K562 (cell line): ENCODE measurements around the gene SLC26A3. TPM values are rescaled to one million over a fixed set of nuclear protein-coding genes. Genes with fewer than 3 reads are reported as not detected.
A peak's percentile ranks its signal among the peaks of the same experiment; 100 is the strongest.

ENCODE experiments used
- ATF3 ChIP-seq, 2 experiments: fragments of 450-650 bp in 1 of 2; sonication (generic) in 1 of 2; formaldehyde crosslinking in 1 of 2; IDR thresholded peaks in 1 of 2; conservative IDR thresholded peaks in 1 of 2; 2 replicates each; pipeline versions ENCODE4 v1.6.1 to v1.8.1; 2016 to 2023; ENCODE audit warnings: mild to moderate bottlenecking in 2 of 2, moderate library complexity in 2 of 2, inconsistent platforms in 1 of 2, missing genetic modification reagents in 1 of 2
- BCLAF1 ChIP-seq, 2 experiments: fragments of 450-650 bp in 1 of 2; IDR thresholded peaks; 2 replicates each; pipeline ENCODE4 v1.6.1; 2011 to 2017; ENCODE audit warnings: low read depth in 2 of 2, antibody characterized with exemption in 1 of 2, borderline replicate concordance in 1 of 2, low read length in 1 of 2, mild to moderate bottlenecking in 1 of 2, mixed read lengths in 1 of 2; ENCODE audit not compliant: control insufficient read depth in 1 of 2
- BRD4 ChIP-seq: fragments of 200-600 bp; sonication (generic); IDR thresholded peaks from 2 replicates; pipeline ENCODE4 v1.6.1; 2017; ENCODE audit warnings: inconsistent platforms
- CCNT2 ChIP-seq: IDR thresholded peaks from 2 replicates; pipeline ENCODE4 v1.6.1; 2011; ENCODE audit warnings: borderline replicate concordance, low read depth, mild to moderate bottlenecking, moderate library complexity, mixed read lengths, low read length; ENCODE audit not compliant: insufficient read length; ENCODE audit errors: extremely low read depth
- CHCHD3 ChIP-seq: fragments of 250-450 bp; sonication (Bioruptor Pico); IDR thresholded peaks from 2 replicates; pipeline ENCODE4 v2.1.2; 2022; ENCODE audit warnings: mild to moderate bottlenecking
- FOXJ2 ChIP-seq: fragments of 200-800 bp; sonication (Bioruptor generic); IDR thresholded peaks from 2 replicates; pipeline ENCODE4 v1.6.1; 2016; ENCODE audit warnings: missing genetic modification characterization, missing compliant biosample characterization
- HBP1 ChIP-seq: fragments of 450-650 bp; formaldehyde crosslinking; IDR thresholded peaks from 2 replicates; pipeline ENCODE4 v1.4.0; 2022; ENCODE audit warnings: missing genetic modification characterization
- KLF1 ChIP-seq: fragments of 450-650 bp; IDR thresholded peaks from 2 replicates; pipeline ENCODE4 v1.6.1; 2016; ENCODE audit warnings: missing genetic modification characterization, missing compliant biosample characterization
- KLF10 ChIP-seq: fragments of 250-450 bp; sonication (Bioruptor Pico); IDR thresholded peaks from 2 replicates; pipeline ENCODE4 v1.6.1; 2021; ENCODE audit warnings: matching md5 sums
- LARP7 ChIP-seq: fragments of 450-650 bp; IDR thresholded peaks from 2 replicates; pipeline ENCODE4 v1.6.1; 2016
- MTF1 ChIP-seq: fragments of 250-450 bp; sonication (Bioruptor Pico); IDR thresholded peaks from 2 replicates; pipeline ENCODE4 v1.9.0; 2021; ENCODE audit warnings: moderate library complexity, mild to moderate bottlenecking, inconsistent platforms, borderline replicate concordance
- MXD1 ChIP-seq: fragments of 250-450 bp; sonication (Bioruptor Pico); IDR thresholded peaks from 2 replicates; pipeline ENCODE4 v1.8.0; 2021; ENCODE audit warnings: borderline replicate concordance, mild to moderate bottlenecking, moderate library complexity; ENCODE audit not compliant: poor library complexity, severe bottlenecking
- NFIC ChIP-seq: fragments of 450-650 bp; IDR thresholded peaks from 2 replicates; pipeline ENCODE4 v1.6.1; 2017; ENCODE audit warnings: mild to moderate bottlenecking, inconsistent platforms
- OTX1 ChIP-seq: fragments of 450-650 bp; formaldehyde crosslinking; IDR thresholded peaks from 2 replicates; pipeline ENCODE4 v1.4.0; 2022; ENCODE audit warnings: mild to moderate bottlenecking
- PRPF4 ChIP-seq: fragments of 200-400 bp; formaldehyde crosslinking; IDR thresholded peaks from one replicate; pipeline ENCODE4 v1.6.1; 2017; ENCODE audit warnings: low read length, low read depth, mild to moderate bottlenecking; ENCODE audit not compliant: insufficient read depth, poor library complexity, severe bottlenecking
- RNF2 ChIP-seq: sonication (generic); IDR thresholded peaks from 2 replicates; pipeline ENCODE4 v1.6.1; 2016
- SMAD2 ChIP-seq: fragments of 150-350 bp; IDR thresholded peaks from 2 replicates; pipeline ENCODE4 v1.6.1; 2014; ENCODE audit warnings: low read depth, mild to moderate bottlenecking, low read length
- SRSF7 ChIP-seq: fragments of 200-400 bp; formaldehyde crosslinking; optimal IDR thresholded peaks from 2 replicates; pipeline ENCODE3; 2017; ENCODE audit warnings: mild to moderate bottlenecking, low read depth, low read length
- SUPT5H ChIP-seq: fragments of 450-650 bp; IDR thresholded peaks from 2 replicates; pipeline ENCODE4 v1.6.1; 2016
- TARDBP ChIP-seq: fragments of 450-650 bp; IDR thresholded peaks from 2 replicates; pipeline ENCODE4 v1.6.1; 2016
- U2AF1 ChIP-seq: fragments of 200-400 bp; formaldehyde crosslinking; optimal IDR thresholded peaks from 2 replicates; pipeline ENCODE3; 2017; ENCODE audit warnings: mild to moderate bottlenecking, low read depth, low read length, moderate library complexity
- ZNF165 ChIP-seq: fragments of 250-450 bp; sonication (Bioruptor Pico); IDR thresholded peaks from 2 replicates; pipeline ENCODE4 v1.4.0; 2020; ENCODE audit warnings: borderline replicate concordance
- ZNF41 ChIP-seq: fragments of 250-450 bp; sonication (Bioruptor Pico); conservative IDR thresholded peaks from 2 replicates; pipeline ENCODE4 v1.4.0; 2020; ENCODE audit warnings: mild to moderate bottlenecking
- polyA plus RNA-seq, 8 experiments: library from polyadenylated mRNA; depleted of rRNA in 4 of 8; stranded (reverse) in 5 of 8; unstranded in 3 of 8; fragments of >200 nt; fragmentation: Nextera tagmentation in 2 of 8; fragmentation: Illumina TruSeq in 1 of 8; extraction: Ambion mirVana in 2 of 8; extraction: Trizol in 1 of 8; gene quantifications; 2 replicates each; pipeline versions ENCODE4 v1.2.1 to v1.2.3, GENCODE V29; 2011 to 2014; ENCODE audit warnings: inconsistent platforms in 1 of 8, missing spikeins in 1 of 8
- total RNA-seq, 7 experiments: library from RNA; depleted of rRNA in 6 of 7; stranded (reverse); fragments of >200 nt in 6 of 7; fragmentation: Illumina TruSeq in 2 of 7; extraction: Trizol in 2 of 7; gene quantifications; 2 replicates each; pipeline versions ENCODE4 v1.2.1 to v1.2.3, GENCODE V29; 2011 to 2021; ENCODE audit warnings: low replicate concordance in 1 of 7

The SLC26A3 gene
- total and polyA plus RNA-seq, 9 of the 15 experiments (the other 6 are each of a cell fraction or from before 2014, with no cell fraction given): 0.86 TPM; not detected in 8

- no peak for TF ChIP-seq MXD1
- no peak for TF ChIP-seq CCNT2
- no peak for TF ChIP-seq PRPF4
- no peak for TF ChIP-seq U2AF1
- 0 out of 2 replicates have a peak, but pooled peaks have one; percentile 33 for TF ChIP-seq HBP1 (CRISPR knock-in tag)
- no peak for TF ChIP-seq MTF1 (CRISPR knock-in tag)
- TF ChIP-seq ZNF41: no peak
- TF ChIP-seq ZNF165 (CRISPR knock-in tag): no peak
- no peak for TF ChIP-seq NFIC
- no peak; a peak in 1 of 4 replicates for TF ChIP-seq BCLAF1 (IDR thresholded peaks at IDR 0.05; ENCODE audit: borderline replicate concordance in 1 of 2, control insufficient read depth in 1 of 2, low read depth in 2 of 2, low read length in 1 of 2)
- 0 out of 2 replicates have a peak, but pooled peaks have one; percentile 45 for TF ChIP-seq OTX1 (CRISPR knock-in tag)
- TF ChIP-seq ATF3 (IDR thresholded peaks at IDR 0.05): no peak
- TF ChIP-seq ATF3 (CRISPR knock-in tag; conservative IDR thresholded peaks at IDR 0.05): 0 out of 2 replicates have a peak, but pooled peaks have one; percentile 17
- no peak for TF ChIP-seq KLF1 (tag)
- peak; percentile 37; the same call in 1 of the 2 replicates for TF ChIP-seq RNF2
- TF ChIP-seq SRSF7: no peak
- 0 out of 2 replicates have a peak, but pooled peaks have one; percentile 86 for TF ChIP-seq BRD4
- TF ChIP-seq TARDBP: 0 out of 2 replicates have a peak, but pooled peaks have one; percentile 15
- no peak for TF ChIP-seq LARP7
- TF ChIP-seq SMAD2: no peak
- TF ChIP-seq SUPT5H: no peak
- no peak for TF ChIP-seq KLF10 (CRISPR knock-in tag)
- peak; percentile 5; the same call in 1 of the 2 replicates for TF ChIP-seq CHCHD3 (CRISPR knock-in tag)
- TF ChIP-seq FOXJ2 (tag): no peak
These were observed 58.7 kb downstream of the SLC26A3 start (continued) for GRCh38 chr7:107744345-107744750.
